Neural progenitor cell (in vitro differentiated cells): ENCODE measurements around the gene STAT5B. TPM values are rescaled to one million over a fixed set of nuclear protein-coding genes. Genes with fewer than 3 reads are reported as not detected.

Source experiments
- DNase-seq: peaks from one replicate; pipeline ENCODE4 v3.0.0-alpha.2; 2016; ENCODE audit warnings: low spot score
- H2AFZ ChIP-seq: fragments of 200-600 bp; sonication (generic); replicated peaks from 2 replicates; pipeline ENCODE4 v1.6.1; 2016; ENCODE audit warnings: antibody characterized with exemption
- H3F3A ChIP-seq: fragments of 200-600 bp; sonication (generic); 2 replicates; pipeline ENCODE4 v1.6.1; 2016; ENCODE audit warnings: antibody characterized with exemption, low read depth
- H3K27ac ChIP-seq: fragments of 200-600 bp; sonication (generic); 2 replicates; pipeline ENCODE4 v1.5.1; 2016; ENCODE audit warnings: mild to moderate bottlenecking
- H3K27me3 ChIP-seq: fragments of 200-600 bp; sonication (generic); 2 replicates; pipeline ENCODE4 v1.6.1; 2016; ENCODE audit warnings: mild to moderate bottlenecking, moderate library complexity
- H3K36me3 ChIP-seq: fragments of 200-600 bp; sonication (generic); 2 replicates; pipeline ENCODE4 v1.5.1; 2016
- H3K4me1 ChIP-seq: fragments of 200-600 bp; sonication (generic); 2 replicates; pipeline ENCODE4 v1.6.1; 2016; ENCODE audit warnings: mixed run types
- H3K4me2 ChIP-seq: fragments of 200-600 bp; sonication (generic); 2 replicates; pipeline ENCODE4 v1.6.1; 2016
- H3K4me3 ChIP-seq: fragments of 200-600 bp; sonication (generic); 2 replicates; pipeline ENCODE4 v1.5.1; 2016
- H3K79me2 ChIP-seq: fragments of 200-600 bp; sonication (generic); 2 replicates; pipeline ENCODE4 v1.6.1; 2016; ENCODE audit warnings: low read depth
- H3K9ac ChIP-seq: fragments of 200-600 bp; sonication (generic); 2 replicates; pipeline ENCODE4 v1.6.1; 2016
- H3K9me3 ChIP-seq: fragments of 200-600 bp; sonication (generic); 2 replicates; pipeline ENCODE4 v1.5.1; 2016; ENCODE audit warnings: low read depth
- H4K20me1 ChIP-seq: fragments of 200-600 bp; sonication (generic); 2 replicates; pipeline ENCODE4 v1.6.1; 2016; ENCODE audit warnings: low read depth
- H3K27ac Mint-ChIP-seq: 3 replicates; pipeline ENCODE4 v1.8.0; 2021; ENCODE audit warnings: mixed read lengths
- H3K27me3 Mint-ChIP-seq: 2 replicates; pipeline ENCODE4 v1.8.0; 2022; ENCODE audit warnings: low read depth, mild to moderate bottlenecking, inconsistent platforms, moderate library complexity, mixed read lengths; ENCODE audit not compliant: insufficient read depth
- H3K36me3 Mint-ChIP-seq: 3 replicates; pipeline ENCODE4 v1.8.0; 2021; ENCODE audit warnings: mixed read lengths
- H3K4me1 Mint-ChIP-seq: 3 replicates; pipeline ENCODE4 v1.8.0; 2021; ENCODE audit warnings: mixed read lengths
- H3K4me3 Mint-ChIP-seq: 3 replicates; pipeline ENCODE4 v1.8.0; 2021; ENCODE audit warnings: mild to moderate bottlenecking, moderate library complexity, mixed read lengths
- H3K9me3 Mint-ChIP-seq: 3 replicates; pipeline ENCODE4 v1.8.0; 2020; ENCODE audit warnings: mixed read lengths
- EZH2 ChIP-seq: fragments of 200-600 bp; sonication (generic); IDR thresholded peaks from 2 replicates; pipeline ENCODE4 v1.6.1; 2017; ENCODE audit warnings: antibody characterized with exemption, mild to moderate bottlenecking, moderate library complexity
- EZH2phosphoT487 ChIP-seq: fragments of 200-600 bp; sonication (generic); IDR thresholded peaks from 2 replicates; pipeline ENCODE4 v1.6.1; 2017; ENCODE audit warnings: antibody characterized with exemption
- total RNA-seq: library from RNA; depleted of rRNA; stranded (reverse); fragments of >200 nt; gene quantifications from 2 replicates; pipeline ENCODE4 v1.2.3, GENCODE V29; 2015; ENCODE audit warnings: low replicate concordance
- TF ChIP-seq, protein P1 (sequence below): fragments of 200-600 bp; sonication (generic); IDR thresholded peaks from 2 replicates; pipeline ENCODE4 v1.5.1; 2017; ENCODE audit warnings: antibody characterized with exemption, mild to moderate bottlenecking

STAT5B gene
- total RNA-seq, 1 donor from 2014 or later, result 96.4 TPM

DNA sequence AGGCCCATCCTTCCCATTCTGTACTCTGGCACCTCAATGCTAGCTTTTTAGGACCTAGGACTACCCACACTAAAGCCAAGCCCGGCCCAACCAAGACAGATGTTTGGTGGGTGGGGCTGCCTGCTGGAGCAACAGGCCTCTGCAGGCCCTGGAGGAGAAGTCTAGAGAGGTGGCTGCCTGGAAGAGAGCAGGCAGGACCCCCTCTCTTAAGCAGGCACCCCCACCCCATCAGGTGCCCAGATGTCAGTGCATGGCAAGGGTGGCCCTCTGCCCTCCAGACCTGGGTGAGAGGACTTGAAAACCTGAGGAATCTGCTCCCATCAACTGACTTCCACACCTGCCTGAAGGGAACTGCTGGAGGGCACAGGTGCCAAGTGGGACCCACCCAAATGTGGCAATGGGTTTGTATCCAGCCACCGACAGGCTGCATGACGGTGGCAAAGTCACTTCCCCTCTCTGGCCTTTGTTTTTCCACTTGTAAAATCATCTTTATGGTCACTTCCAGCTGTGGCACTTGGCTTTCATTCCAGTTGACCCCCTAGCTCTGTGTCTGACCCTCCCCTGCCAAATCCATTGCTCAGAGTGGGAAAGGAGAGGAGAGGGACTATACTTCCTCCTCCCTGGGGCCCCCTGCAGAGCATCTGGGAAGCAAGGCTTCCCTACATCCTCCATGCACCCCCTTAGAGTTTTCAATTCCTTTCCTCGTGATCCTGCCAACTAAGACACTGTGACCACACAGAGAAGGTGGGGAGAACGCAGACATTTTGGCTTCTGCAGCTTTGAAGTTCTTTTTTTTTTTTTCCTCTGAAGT is 10.4 kb upstream of the STAT5B start:
- no peaks in the 10 kb centered on the region for H3K79me2 ChIP-seq
- Mint-ChIP-seq H3K36me3 (no peaks in the 10 kb centered on the region), H3K27ac (no peak overlapping the region), H3K4me3 (peak overlapping the region; percentile 48), H3K9me3 (peaks cover 2% of the 10 kb centered on the region), H3K27me3 (peaks cover 22% of the 10 kb centered on the region), H3K4me1 (peaks cover 22% of the 10 kb centered on the region)
- no peak overlapping the region for H2AFZ ChIP-seq
- no peak overlapping the region for H3K9ac ChIP-seq
- no peaks in the 10 kb centered on the region for H4K20me1 ChIP-seq
- H3K4me1 ChIP-seq, result peaks cover 12% of the 10 kb centered on the region
- H3K36me3 ChIP-seq, result no peaks in the 10 kb centered on the region
- no peak for DNase-seq
- no peak overlapping the region for H3K27ac ChIP-seq
- H3K9me3 ChIP-seq, result no peaks in the 10 kb centered on the region
- peaks cover 10% of the 10 kb centered on the region for H3F3A ChIP-seq
- TF ChIP-seq EZH2phosphoT487, result no peak
- no peak for TF ChIP-seq EZH2
- TF ChIP-seq, protein P1, sequence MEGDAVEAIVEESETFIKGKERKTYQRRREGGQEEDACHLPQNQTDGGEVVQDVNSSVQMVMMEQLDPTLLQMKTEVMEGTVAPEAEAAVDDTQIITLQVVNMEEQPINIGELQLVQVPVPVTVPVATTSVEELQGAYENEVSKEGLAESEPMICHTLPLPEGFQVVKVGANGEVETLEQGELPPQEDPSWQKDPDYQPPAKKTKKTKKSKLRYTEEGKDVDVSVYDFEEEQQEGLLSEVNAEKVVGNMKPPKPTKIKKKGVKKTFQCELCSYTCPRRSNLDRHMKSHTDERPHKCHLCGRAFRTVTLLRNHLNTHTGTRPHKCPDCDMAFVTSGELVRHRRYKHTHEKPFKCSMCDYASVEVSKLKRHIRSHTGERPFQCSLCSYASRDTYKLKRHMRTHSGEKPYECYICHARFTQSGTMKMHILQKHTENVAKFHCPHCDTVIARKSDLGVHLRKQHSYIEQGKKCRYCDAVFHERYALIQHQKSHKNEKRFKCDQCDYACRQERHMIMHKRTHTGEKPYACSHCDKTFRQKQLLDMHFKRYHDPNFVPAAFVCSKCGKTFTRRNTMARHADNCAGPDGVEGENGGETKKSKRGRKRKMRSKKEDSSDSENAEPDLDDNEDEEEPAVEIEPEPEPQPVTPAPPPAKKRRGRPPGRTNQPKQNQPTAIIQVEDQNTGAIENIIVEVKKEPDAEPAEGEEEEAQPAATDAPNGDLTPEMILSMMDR, result no peak
- H3K4me2 ChIP-seq, result no peak overlapping the region
- peaks cover 39% of the 10 kb centered on the region for H3K27me3 ChIP-seq
- H3K4me3 ChIP-seq, result no peak overlapping the region

DNA sequence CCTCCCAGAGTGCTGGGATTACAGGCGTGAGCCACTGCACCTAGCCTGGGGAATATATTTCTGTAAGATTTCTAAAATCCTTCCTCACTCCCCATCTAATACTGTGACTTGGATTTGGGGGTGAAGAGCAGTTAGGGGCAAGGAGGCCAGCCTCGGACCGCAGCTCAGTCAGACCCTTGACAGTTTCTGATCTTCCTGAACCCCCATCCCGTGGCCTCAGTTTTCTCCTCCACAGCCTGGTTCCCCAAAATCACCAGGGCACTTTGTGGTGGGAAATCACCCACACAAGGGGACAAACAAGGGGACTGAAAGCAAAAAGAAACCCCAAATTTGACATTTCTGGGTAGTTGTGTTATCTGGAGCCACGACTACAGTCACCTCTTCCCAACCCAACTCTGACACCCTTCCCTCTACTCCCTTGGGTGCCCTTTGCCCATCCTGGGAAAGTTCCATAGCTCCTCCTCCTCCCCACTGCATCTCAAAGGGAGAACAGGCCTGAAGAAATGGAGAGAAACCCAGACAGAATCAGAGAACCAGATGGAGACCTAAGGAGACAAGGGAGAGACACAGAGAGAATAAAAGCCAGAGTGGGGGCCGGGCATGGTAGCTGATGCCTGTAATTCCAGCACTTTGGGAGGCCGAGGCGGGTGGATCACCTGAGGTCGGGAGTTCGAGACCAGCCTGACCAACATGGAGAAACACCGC is 9.3 kb upstream of the STAT5B start:
- no peak overlapping the region for H3K4me3 ChIP-seq
- no peaks in the 10 kb centered on the region for H3K9me3 ChIP-seq
- Mint-ChIP-seq H3K4me3 (no peak overlapping the region), H3K27me3 (peaks cover 21% of the 10 kb centered on the region), H3K27ac (no peak overlapping the region), H3K4me1 (peaks cover 27% of the 10 kb centered on the region), H3K36me3 (no peaks in the 10 kb centered on the region), H3K9me3 (peaks cover 2% of the 10 kb centered on the region)
- H3K4me2 ChIP-seq, result no peak overlapping the region
- no peak overlapping the region for H2AFZ ChIP-seq
- no peaks in the 10 kb centered on the region for H3K79me2 ChIP-seq
- H3K27ac ChIP-seq, result no peak overlapping the region
- H3K27me3 ChIP-seq, result peaks cover 39% of the 10 kb centered on the region
- peaks cover 10% of the 10 kb centered on the region for H3F3A ChIP-seq
- no peak for TF ChIP-seq EZH2phosphoT487
- TF ChIP-seq, protein P1, result no peak
- TF ChIP-seq EZH2, result no peak
- no peak overlapping the region for H3K9ac ChIP-seq
- no peaks in the 10 kb centered on the region for H4K20me1 ChIP-seq
- DNase-seq, result no peak
- no peaks in the 10 kb centered on the region for H3K36me3 ChIP-seq
- peaks cover 17% of the 10 kb centered on the region for H3K4me1 ChIP-seq

DNA sequence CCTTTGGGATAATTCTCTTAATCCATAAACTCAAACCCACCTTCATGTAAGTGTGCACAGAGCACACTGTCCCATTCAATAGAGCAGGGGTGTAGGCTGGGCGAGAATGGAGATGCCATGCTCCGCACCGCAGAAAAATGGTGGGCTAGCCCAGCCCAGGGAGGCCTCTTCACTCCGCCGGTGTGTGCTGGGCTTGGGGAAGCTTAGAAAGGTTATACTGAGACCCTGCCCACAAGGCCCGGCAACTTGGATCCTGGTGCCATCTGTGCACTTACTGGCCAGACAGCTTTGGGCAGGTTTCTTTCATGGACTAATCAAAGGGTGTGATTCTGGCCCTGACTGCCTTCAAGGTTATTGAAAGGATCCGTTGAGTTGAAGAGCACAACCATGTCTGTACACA is 8.4 kb upstream of the STAT5B start:
- H3K79me2 ChIP-seq, result no peaks in the 10 kb centered on the region
- H4K20me1 ChIP-seq, result no peaks in the 10 kb centered on the region
- Mint-ChIP-seq H3K9me3 (peaks cover 2% of the 10 kb centered on the region), H3K4me3 (no peak overlapping the region), H3K27ac (no peak overlapping the region), H3K27me3 (peaks cover 21% of the 10 kb centered on the region), H3K36me3 (no peaks in the 10 kb centered on the region), H3K4me1 (peaks cover 27% of the 10 kb centered on the region)
- H3K4me3 ChIP-seq, result no peak overlapping the region
- H3K9ac ChIP-seq, result no peak overlapping the region
- TF ChIP-seq, protein P1, result no peak
- H3K27ac ChIP-seq, result no peak overlapping the region
- peaks cover 30% of the 10 kb centered on the region for H3K27me3 ChIP-seq
- DNase-seq, result no peak
- peaks cover 17% of the 10 kb centered on the region for H3K4me1 ChIP-seq
- H3F3A ChIP-seq, result peaks cover 10% of the 10 kb centered on the region
- no peak overlapping the region for H2AFZ ChIP-seq
- H3K36me3 ChIP-seq, result no peaks in the 10 kb centered on the region
- H3K9me3 ChIP-seq, result no peaks in the 10 kb centered on the region
- no peak overlapping the region for H3K4me2 ChIP-seq
